ENCODE results near the gene RAB40B.

RAB40B gene

GRCh38 chr17:82615084-82616020 is 83.1 kb downstream of the RAB40B start:
- peak; percentile 29 for TF ChIP-seq CTCF (IDR thresholded peaks at IDR 0.05; ENCODE audit: low read depth, low read length, missing control alignments)
- H3K27ac ChIP-seq, result no peak overlapping the region
- H3K4me3 ChIP-seq (ENCODE audit: low read depth, low read length), result no peak overlapping the region
- in situ Hi-C loops (cut with HindIII; ENCODE audit: low pct_ligation_motif_present, low sequenced_read_pairs), result no loop called here
- peaks cover 59% of the 10 kb centered on the region for H3K36me3 ChIP-seq (replicated peaks)
- H3K27me3 ChIP-seq (replicated peaks), result no peaks in the 10 kb centered on the region
- DNase-seq, result no peak

- no peaks in the 10 kb centered on the region for H3K27me3 ChIP-seq (replicated peaks)
- H3K27ac ChIP-seq, result no peak overlapping the region
- DNase-seq, result no peak
- no peak overlapping the region for H3K4me3 ChIP-seq (ENCODE audit: low read depth, low read length)
- TF ChIP-seq CTCF (IDR thresholded peaks at IDR 0.05; ENCODE audit: low read depth, low read length, missing control alignments), result no peak
- in situ Hi-C loops (cut with HindIII; ENCODE audit: low pct_ligation_motif_present, low sequenced_read_pairs), result no loop called here
- peaks cover 55% of the 10 kb centered on the region for H3K36me3 ChIP-seq (replicated peaks)
These were observed 84.3 kb downstream of the RAB40B start for GRCh38 chr17:82614095-82614631.

GRCh38 chr17:82613283-82614094 is 85.0 kb downstream of the RAB40B start:
- Histone ChIP-seq H3K27me3 (replicated peaks) (no peaks in the 10 kb centered on the region), H3K36me3 (replicated peaks) (peaks cover 50% of the 10 kb centered on the region), H3K4me3 (ENCODE audit: low read depth, low read length) (no peak overlapping the region), H3K27ac (no peak overlapping the region)
- no peak for DNase-seq
- peak; percentile 41 for TF ChIP-seq CTCF (IDR thresholded peaks at IDR 0.05; ENCODE audit: low read depth, low read length, missing control alignments)
- in situ Hi-C loops (cut with HindIII; ENCODE audit: low pct_ligation_motif_present, low sequenced_read_pairs), result no loop called here

- Histone ChIP-seq H3K27ac (no peak overlapping the region), H3K4me3 (ENCODE audit: low read depth, low read length) (no peak overlapping the region), H3K27me3 (replicated peaks) (no peaks in the 10 kb centered on the region), H3K36me3 (replicated peaks) (peaks cover 38% of the 10 kb centered on the region)
- in situ Hi-C loops (cut with HindIII; ENCODE audit: low pct_ligation_motif_present, low sequenced_read_pairs), result no loop called here
- no peak for DNase-seq
- TF ChIP-seq CTCF (IDR thresholded peaks at IDR 0.05; ENCODE audit: low read depth, low read length, missing control alignments), result no peak
These were observed 87.1 kb downstream of the RAB40B start for GRCh38 chr17:82611140-82612058.

GRCh38 chr17:82609655-82610054 is 88.8 kb downstream of the RAB40B start:
- Histone ChIP-seq H3K27me3 (replicated peaks) (no peaks in the 10 kb centered on the region), H3K27ac (no peak overlapping the region), H3K4me3 (ENCODE audit: low read depth, low read length) (no peak overlapping the region), H3K36me3 (replicated peaks) (peaks cover 30% of the 10 kb centered on the region)
- in situ Hi-C loops (cut with HindIII; ENCODE audit: low pct_ligation_motif_present, low sequenced_read_pairs), result no loop called here
- no peak for DNase-seq
- no peak for TF ChIP-seq CTCF (IDR thresholded peaks at IDR 0.05; ENCODE audit: low read depth, low read length, missing control alignments)

Data from brain microvascular endothelial cell (primary cell).